CD4-positive, alpha-beta T cell treated with Interleukin-17A for 4 hours (primary cell): ENCODE results near the gene CMTM8.

Source experiments
- DNase-seq: peaks from one replicate; pipeline ENCODE4 v3.0.0-alpha.2; 2020; ENCODE audit warnings: mixed read lengths

CMTM8 gene

DNA sequence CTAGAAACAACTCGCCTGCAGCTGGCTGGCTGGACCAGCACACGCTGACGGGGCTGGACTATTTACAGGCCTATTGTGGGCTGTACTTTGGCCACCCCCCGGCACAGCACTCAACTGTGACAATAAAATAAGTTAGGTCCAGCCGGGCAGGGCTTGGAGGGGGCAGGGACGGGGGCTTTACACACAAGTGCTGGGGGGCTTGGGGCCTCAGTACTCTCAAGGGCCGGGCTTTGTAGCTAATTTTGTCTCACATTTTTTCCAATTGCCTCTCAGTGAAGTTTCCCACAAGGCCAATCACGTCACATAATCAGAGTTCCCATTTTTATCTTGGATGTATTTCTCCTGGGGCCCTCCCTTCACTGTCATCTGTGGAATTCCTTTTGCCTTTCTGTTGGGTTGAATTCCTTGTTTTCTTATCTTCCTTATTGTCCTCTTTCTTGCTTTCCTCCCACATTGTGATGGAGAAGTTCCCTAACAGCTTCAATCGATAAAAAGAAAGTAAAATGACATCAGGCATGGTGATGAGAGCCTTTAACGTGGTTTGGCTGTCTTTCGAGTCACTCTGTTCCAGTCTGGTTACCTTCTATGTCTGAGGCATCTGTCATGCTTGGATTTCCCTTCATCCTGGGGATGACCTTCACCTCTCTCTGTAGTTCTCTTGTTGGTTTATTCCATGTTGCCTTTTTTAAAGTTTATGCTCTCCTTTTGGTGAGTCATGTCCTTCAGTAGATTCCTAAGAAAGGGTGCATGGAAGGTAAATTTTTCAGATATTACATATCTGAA, 109.1 kb downstream of the CMTM8 start:
- no peak for DNase-seq

DNA sequence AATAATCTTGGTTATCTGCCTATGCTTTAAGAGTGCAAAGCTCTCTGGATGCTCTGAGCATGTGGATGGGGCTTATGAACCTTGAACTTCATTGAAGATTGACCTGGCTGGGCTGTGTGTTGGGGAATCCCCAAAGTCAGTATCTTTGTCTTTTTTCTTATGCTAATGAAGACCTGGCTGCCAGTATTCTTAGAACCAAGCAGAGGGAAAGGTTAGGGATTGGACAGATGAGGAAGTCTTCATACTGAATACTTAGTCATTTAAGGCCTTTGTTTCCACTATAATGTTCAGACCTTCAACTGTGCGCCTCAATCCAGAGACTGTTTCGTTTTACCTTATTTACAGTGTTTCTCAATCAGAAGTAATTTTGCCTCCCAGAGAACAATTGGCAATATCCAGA, 110.7 kb downstream of the CMTM8 start:
- no peak for DNase-seq

DNA sequence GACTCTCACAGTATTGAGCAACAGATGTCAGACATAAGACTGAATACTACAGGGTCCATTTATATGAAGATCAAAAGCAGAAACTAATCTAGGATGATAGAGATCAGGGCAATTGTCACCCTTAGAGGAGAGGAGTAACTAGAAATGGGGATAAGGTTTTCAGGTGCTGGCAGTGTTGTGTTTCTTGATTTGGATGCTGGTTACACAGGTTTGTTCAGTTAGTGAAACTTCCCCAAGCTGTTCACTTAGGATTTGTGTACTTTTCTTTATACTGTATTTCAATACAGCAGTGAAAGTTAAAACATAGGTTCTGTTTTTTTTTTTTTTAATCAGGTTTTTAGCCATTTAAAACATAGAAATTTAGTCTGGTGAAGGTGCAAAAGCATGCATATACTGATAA, 114.1 kb downstream of the CMTM8 start:
- DNase-seq: no peak

DNA sequence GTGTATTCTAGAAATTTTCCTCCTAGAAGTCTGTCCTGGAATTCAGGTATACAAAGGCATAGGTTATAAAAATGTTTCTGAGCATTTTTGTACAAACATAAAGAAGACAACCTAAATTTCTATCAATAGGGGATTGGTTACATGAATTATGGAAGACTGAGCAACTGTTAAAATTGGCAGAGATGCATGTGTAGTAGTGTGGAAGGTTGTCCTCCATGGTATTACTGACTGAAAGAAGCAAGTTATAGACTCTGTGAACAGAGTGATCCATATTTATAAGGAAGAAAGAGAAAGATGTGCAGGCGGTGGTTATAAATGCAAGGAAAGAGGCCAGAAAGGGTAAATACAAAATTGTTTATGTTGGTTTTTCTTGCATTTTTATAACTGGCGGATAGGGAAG, 114.9 kb downstream of the CMTM8 start:
- no peak for DNase-seq

DNA sequence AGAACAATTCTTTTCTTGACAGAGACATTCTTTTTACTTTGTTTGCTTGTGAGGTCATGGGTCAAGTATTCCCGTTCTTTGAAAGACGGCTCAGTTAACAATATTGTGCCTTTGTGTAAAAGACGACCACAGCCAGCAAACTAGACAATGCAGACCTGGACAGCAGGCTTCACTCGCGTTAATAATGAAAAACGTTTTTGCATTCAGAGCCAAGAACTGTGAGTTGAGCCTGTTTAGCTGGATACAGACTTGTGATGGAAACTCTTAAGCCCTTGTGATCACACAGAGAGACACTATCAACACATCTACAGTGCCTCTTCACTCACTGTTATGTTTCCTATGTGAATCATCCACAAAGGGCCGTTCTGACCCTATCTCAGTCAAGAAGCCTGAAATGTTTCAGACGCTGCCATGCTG, 115.9 kb downstream of the CMTM8 start:
- no peak for DNase-seq

DNA sequence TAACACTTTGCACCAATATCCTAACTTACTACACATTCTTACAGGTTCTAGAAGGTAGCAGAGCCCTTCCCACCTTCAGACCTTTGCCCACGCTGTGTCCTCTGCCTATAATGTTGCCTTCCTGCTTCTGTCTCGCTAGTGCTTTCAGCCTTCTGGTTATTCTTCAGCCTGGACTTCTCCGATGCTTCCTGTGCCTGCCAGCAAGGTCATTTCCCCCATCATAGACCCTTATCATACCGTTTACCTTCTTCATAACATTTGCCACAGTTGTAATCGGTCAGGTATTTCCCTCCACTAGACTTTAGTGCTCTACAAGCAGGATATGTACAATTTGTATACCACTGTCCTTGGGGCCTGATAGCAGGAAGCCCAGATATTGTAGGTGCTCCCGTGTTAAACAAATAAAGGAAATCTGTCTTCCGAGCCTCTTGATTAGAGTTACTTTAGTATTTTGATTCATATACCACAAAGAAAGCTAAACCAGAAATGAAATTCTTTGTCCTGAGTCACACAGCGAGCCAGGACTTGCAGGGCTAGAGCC, 117.3 kb downstream of the CMTM8 start:
- no peak for DNase-seq

DNA sequence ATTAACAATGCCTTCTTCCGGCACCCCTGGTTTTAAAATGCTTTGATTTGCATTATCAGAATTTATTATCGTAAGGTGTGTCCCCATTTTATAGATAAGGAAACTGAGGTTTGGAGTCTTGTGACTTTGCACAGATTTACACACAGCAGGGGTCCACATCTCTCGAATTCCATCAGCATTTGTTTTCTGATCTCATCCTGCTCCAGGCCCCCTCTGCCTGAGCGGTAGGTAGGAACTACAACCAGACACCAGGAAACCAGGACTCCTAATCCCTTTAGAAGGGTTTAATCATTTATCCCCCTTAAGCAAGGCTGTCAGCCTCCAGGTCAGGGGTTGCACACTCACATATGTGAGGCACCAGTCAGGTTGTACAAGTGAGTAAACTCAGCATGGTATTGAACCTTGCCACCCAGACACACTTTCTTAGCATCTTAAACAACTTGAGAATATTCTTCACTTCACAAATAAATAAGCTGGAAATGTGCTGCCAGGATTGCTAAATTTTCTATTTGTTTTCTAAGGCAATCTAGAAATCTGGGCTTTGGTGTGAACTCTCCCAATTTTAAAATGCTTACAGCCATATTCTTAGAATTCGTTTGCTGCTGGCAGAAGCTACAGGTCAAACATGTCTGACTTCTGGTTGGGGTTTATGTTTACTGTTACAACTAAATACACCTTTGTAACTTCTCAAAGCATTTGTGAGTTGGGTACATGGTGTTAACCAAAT, 121.4 kb downstream of the CMTM8 start:
- no peak for DNase-seq

DNA sequence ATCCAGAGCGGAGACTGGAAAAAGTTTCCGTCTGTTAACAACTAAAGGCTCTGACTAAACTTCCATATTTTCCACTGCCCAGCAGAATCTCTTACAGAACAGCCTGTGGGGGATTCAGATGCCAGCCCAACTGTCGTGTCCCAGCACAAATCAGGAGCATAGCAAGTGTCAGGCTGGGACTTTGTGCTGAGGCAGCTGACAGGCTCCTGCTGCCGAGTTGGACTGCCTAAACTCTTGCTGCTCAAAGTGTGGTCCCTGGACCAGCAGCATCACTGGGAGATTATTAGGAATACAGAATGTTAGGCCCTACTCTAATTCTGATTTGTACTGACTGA, 122.0 kb downstream of the CMTM8 start:
- DNase-seq: no peak

DNA sequence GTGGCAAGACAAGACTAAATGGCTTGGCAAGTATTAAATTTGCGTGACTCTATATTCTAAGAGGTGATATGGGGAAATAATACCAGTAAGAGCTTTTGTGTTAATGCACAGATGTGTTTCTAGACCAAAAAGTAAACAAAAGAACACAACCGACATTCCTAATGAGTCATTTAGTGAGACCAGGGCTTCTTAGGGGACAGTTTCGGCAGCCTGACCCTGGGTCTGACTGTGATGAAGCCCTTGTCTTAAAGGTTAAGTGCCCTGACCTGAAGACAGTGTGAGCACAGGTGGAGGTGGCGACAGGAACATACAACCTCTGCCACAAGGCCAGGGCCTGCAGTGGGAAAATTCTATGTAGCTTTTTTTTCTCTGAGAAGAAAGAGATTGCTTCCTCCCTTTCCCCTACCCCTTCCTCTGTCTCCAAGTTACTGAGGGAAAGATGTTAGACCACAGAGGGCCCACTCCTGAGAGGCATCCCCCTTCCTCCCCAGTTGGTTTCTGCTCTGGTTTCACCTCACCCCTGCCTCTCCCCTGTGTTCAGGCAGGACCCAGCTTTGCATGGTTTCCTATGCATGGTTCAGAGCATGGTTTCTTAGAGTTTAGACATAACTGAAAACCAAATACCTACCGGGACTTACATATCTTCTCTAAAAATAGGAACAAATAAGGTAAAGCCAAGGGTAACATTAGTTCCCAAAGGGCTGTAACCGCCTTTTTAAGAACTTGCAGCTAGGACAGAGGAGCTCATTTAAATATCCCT, 128.3 kb downstream of the CMTM8 start:
- DNase-seq: no peak

DNA sequence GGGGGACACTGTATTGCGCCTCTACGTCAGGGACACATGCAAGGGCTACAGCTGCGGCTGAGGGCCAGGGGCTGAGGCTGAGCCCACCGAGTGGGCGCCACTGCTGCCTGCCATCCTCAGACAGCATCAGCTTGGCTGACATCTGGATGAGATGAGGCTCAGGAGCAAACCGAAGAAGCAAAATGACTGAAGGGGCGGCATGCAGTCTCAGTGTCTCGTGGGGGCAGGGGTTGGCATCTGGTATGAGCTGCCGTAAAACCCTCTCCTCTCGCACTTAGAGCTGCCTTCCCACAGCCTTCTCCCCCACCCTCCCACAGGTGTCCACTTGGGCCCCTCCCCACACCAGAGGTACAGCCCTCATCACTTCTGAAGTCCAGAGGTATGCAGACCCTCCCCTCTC, 129.0 kb downstream of the CMTM8 start:
- DNase-seq: no peak

DNA sequence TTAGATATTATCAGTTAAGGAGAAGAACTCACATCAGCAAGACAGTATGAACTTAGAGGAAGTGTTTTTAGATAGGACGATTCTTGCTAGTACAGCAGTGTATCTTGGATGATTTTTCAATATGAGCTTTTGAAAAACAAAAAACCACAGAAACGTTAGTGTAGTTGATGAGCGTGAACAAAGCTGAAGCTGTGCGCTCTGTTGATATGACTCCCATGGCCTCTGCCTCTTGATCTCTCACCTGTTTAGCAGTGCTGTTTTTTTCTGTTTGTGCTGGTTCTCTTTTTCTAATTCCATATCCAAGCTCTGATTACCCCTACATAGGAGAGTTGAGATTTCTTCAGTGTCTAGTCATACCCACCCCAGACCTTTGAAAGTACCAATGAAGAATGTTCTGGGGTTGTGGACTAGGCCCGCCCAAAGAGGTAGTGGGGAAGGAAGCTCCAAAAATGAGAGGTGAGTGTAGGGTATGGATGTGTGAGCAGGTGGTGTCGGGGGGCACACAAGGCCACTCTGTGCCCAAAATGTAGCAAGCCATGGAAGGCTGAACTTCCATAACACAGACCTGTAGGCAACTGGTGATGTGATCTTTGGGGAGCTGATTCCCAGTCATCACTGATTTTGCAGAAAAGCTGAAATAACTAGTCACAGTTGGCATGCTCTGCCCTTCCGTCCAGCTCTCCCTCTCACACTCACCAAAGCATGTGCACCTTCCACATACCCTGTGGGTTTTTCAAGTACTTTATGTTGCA, 133.2 kb downstream of the CMTM8 start:
- peak; percentile 58 for DNase-seq

DNA sequence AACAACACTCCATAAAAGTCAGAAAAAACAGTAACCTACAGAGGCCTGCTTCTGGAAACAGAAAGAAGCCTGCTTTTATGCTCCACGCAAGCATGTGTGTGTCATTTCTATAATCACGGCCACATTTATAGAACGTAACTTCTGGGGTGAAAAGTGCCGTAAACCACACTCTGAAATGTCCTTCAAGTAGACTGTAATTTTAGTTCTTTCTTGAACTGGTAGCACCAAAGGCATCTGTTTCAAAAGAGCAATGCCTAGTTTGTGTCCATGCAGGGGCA, 133.7 kb downstream of the CMTM8 start:
- DNase-seq: no peak

DNA sequence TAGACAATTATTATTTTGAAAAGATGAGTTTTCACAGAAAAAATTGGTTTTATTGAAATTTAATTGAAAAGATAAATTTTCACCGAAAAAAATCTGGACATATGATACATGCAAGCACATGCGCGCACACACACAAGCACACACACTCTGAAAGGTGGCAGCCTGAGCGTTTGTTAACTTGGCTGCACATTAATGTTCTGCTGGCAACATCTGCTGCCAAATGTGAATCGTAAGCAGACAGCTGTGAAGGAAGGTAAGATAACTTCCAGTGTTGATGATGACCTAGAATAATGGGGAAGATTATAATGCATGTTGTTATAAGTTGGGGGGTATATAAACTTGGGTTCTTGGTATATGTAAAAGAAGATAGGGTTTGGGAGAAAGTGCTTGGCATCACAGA, 134.8 kb downstream of the CMTM8 start:
- no peak for DNase-seq

DNA sequence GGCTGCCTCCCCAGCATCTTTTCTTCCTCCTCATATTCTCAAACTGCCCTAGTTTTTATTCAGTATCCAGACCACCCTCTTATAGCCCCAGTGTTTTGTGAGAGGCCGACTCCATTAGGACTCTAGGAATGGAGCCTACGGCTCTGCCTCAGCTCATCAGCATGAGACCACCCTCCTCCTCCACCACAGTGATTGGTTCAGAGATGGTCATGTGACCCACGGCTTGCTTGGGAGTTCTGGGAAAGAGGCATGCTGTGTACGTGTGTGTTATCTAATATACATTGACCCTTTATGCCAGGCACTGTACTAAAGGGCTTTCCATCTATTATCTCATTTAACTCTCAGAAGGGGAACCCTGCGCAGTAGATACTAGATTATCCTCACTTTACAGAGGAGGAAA, 135.4 kb downstream of the CMTM8 start:
- no peak for DNase-seq

DNA sequence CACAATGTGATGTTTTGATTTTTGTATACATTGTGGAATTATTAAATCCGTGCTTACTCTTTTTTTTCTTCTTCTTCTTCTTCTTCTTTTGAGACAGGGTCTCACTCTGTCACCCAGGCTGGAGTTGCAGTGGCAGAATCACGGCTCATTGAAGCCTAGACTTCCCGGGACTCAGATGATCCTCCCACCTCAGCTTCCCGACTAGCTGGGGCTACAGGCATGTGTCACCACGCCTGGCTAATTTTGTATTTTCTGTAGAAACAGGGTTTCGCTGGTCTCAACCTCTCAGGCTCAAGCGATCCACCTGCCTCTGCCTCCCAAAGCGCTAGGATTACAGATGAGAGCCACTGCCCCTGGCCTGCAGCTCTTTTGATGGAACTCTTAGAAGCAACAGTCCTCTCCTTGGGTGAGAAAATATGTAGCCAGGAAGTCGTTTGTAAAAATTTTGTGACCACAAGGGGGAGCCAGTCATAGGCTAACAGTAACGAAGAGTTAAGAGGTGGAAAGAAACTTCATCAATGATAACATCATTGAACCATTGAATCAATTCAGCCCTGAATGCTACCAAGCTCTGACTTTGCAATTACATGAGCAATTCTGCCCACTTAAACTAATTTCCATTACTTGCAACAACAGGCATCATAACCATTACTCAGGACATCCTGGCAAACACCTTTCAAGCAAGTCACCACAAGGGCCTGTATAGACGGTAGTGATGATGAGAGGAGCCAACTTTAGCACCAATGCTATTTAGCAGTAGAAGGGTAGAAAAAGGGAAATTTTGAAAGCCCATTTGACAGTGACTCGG, 136.5 kb downstream of the CMTM8 start:
- peak; percentile 81 for DNase-seq

DNA sequence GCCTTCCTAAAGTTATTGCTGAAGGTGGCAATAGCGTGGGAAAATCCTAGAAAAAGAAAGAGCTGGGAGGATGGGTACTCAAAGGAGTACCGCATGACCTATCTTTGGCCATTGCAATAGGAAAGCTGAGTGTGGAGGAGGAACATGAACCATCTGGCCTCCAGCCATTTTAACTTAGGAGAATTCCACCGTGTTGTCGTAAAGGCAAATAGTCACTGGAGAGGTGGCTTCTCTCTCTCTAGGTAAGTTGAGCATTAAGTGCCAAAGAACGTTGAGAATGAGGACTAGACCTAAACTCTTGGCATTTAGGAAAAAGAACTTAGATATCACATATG, 137.1 kb downstream of the CMTM8 start:
- DNase-seq: no peak

DNA sequence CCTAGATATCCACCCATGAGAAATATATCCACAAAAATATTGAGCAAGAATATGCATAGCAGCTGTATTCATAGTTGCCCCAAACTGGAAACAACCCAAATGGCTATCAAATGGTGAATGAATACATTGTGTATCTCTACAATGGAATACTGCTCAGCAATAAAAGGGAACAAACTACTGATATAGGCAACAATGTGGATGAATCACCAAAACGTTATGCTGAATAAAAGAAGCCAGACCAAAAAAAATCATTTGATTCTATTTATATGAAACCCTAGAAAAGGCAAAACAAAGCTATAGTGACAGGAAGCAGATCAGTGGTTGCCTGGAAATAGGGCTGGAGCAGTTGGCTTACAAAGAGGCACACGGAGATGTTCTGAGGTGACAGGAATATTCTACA, 137.6 kb downstream of the CMTM8 start:
- no peak for DNase-seq

DNA sequence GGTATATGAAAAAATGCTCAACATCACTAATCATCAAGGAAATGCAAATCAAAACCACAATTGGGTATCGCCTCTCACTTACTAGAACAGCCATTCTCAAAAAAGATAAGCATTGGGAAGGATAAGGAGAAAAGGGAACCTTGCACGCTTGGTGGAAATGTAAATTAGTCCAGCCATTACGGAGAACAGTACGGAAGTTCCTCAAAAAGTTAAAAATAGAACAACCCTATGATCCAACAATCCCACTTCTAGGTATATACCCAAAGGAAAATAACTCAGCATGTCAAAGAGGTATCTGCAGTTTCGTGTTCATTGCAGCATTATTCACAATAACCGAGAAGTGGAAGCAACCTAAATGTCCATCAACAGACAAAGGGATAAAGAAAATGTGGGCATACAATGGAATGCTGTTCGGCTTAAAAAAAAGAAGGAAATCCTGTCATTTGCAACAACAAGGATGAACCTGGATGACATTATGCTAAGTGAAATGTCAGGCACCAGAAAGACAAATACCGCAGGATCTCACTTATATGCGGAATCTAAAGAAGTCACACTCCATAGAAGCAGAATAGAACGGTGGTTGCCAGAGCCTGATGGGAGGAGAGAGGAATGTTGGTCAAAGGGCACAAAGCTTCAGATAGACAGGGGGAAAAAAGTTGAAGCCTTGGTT, 141.5 kb downstream of the CMTM8 start:
- DNase-seq: no peak

DNA sequence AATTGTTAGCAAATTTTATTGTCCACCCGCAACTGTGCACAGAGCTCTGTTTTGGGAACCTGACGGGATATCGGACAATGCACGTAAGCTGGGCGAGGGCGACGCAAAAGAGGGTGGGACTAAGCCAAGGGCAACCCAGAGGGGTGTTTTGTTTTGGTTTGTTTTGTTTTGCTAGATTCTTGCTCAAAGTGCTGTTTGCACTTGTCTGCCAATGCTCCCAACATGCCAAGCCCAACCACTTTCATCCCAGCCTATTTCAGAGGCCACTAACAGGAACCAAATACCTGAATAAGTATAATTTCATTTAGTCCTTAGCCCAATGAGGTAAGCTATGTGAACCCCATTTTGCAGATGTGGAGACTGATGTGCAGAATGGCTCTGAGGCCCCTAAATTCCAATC, 143.4 kb downstream of the CMTM8 start:
- DNase-seq: no peak

DNA sequence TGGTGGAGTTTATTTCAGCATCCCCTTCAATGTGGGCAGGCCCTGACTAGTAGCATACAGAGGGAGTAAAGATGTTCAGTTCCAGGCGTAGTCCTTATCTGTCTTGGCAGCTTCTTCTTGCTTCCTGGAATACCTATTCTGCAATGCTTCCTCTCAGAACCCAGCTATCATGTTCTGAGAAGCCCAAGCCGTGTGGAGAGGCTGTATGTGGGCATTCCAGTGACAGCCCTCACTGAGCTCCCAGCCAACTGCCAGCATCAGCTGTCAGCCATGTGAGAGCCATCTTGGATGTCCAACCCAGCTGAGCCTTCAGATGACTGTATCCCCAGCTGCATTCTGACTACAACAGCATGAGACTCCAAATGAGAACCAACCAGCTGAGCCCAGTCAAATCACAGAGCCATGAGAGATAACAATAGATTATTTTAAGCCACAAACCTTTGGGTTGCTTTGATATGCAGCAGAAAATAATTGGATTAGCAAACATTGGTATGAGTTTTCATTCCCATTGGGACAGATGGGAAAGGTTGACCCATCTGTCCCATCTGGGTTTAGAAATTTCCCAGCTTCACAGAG, 144.7 kb downstream of the CMTM8 start:
- no peak for DNase-seq

DNA sequence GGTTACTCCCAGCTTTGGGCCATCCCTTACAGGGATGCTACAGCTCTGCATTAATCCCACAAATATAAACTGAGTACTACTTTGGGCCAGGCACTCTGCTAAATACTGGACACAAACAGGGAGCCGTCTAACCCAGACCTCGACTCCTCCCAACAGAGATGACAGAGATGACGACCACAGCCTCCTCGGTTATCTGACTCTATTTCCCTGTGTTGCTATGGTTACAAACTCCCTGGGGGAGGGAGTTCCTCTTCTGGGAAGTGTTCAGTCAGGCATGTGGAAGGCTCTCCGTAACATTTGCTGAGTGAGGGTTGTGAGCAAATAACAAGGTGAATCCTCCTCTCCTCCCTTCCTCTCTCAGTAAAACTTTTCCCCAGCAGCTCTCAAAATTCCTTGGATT, 146.5 kb downstream of the CMTM8 start:
- DNase-seq: no peak

DNA sequence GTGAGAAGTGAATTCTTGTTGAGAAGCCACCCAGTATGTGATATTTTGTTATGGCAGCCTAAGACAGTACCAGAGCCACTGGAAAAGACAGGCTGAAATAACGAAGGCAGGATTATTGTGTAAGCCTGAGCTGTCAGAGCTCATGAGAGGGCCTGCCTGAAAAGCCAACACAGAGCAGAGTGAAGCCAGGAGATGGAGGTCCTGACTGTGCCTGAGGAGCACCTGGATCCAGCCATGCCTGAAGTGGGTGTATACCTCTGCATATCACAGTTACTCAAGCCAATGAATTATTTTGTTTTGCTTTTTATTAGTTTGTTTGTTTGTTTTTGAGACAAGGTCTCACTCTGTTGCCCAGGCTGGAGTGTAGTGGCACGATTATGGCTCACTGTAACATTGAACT, 149.0 kb downstream of the CMTM8 start:
- no peak for DNase-seq
